Tongue (tissue), 2 donors: Measurements from ENCODE around the gene KLK2. TPM values are rescaled to one million over a fixed set of nuclear protein-coding genes. Genes with fewer than 3 reads are reported as not detected.

Experiments used
- DNase-seq: peaks from one replicate; pipeline ENCODE4 v3.0.0-alpha.2; 2015
- total RNA-seq: library from RNA; depleted of rRNA; stranded (reverse); fragments of >200 nt; gene quantifications from one replicate; pipeline ENCODE4 v1.2.3, GENCODE V29; 2014

The KLK2 gene
- total RNA-seq, 1 donor from 2014 or later, result not detected

DNA sequence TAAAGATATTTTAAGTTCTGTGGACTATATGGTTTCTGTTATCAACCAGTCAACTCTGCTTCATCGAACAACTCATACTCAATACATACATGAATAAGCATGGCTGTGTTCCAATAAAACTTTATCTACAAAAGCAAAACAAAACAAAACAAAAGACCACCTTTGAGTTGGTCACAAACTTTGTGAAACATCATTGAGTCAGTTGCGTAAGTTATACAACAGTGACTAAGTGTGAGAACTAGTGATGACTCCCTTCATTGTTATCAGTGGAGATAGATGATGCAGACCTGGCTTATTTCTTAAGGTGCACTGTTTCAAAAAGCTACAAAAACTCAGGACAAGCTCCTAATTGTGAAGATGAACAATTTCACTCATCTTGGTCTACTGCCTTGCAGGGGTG is 52.5 kb downstream of the KLK2 start:
- DNase-seq, result no peak

DNA sequence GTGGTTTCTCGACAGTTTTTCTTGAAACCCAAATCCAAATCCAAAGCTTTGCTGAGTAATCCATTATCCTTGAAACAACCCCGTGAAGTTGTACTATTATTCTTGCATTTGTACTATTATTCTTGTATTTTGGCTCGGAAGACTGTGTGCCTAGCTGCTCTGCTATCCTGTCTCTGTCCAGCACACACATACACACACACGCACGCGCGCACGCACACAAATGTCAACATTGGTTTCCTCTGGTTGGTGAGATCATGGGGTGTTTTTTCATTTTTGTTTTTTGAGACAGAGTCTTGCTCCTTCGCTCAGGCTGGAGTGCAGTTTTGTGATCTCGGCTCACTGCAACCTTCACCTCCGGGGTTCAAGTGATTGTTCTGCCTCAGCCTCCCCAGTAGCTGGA is 52.9 kb downstream of the KLK2 start:
- DNase-seq, result no peak

DNA sequence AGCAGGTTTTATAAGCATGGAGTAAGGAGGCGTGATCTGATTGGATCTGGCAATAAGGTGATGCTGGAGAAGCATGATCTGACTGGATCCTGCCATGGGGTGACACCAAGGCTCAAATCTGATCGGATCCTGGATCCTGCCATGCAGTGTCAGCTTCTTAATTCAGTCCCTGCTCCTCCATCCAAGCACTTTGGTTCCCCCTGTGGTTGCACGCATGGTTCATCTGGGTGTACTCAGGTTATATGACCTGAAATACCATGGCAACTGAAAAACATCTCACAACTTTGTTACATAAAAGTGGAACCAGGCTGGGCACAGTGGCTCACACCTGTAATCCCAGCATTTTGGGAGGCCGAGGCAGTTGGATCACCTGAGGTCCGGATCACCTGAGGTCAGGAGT is 55.6 kb downstream of the KLK2 start:
- no peak for DNase-seq

Other genes starting within 250 kb of the KLK2 start
- gene SYT3, start 233.6 kb upstream of the KLK2 start, total RNA-seq, result 0.10 TPM
- gene C19orf81, start 224.0 kb upstream of the KLK2 start, total RNA-seq, result not detected
- gene SHANK1, start 153.6 kb upstream of the KLK2 start, total RNA-seq, result 6.3 TPM
- 23.1 TPM for gene CLEC11A, start 150.1 kb upstream of the KLK2 start, total RNA-seq
- not detected for gene GPR32, start 103.0 kb upstream of the KLK2 start, total RNA-seq
- not detected for gene ACP4, start 83.0 kb upstream of the KLK2 start, total RNA-seq
- gene KLK1, start 49.7 kb upstream of the KLK2 start, total RNA-seq, result not detected
- not detected for gene KLK15, start 39.9 kb upstream of the KLK2 start, total RNA-seq
- gene KLK3, start 18.5 kb upstream of the KLK2 start, total RNA-seq, result not detected
- gene KLK4, start 38.0 kb downstream of the KLK2 start, total RNA-seq, result not detected
- 1.1 TPM for gene KLK5, start 79.6 kb downstream of the KLK2 start, total RNA-seq
- not detected for gene KLK6, start 96.2 kb downstream of the KLK2 start, total RNA-seq
- gene KLK7, start 110.5 kb downstream of the KLK2 start, total RNA-seq, result 0.51 TPM
- gene KLK8, start 128.2 kb downstream of the KLK2 start, total RNA-seq, result 1.3 TPM
- gene KLK10, start 146.3 kb downstream of the KLK2 start, total RNA-seq, result 13.8 TPM
- gene KLK11, start 153.2 kb downstream of the KLK2 start, total RNA-seq, result 11.4 TPM
- 7.2 TPM for gene KLK12, start 161.6 kb downstream of the KLK2 start, total RNA-seq
- 4.8 TPM for gene KLK13, start 191.7 kb downstream of the KLK2 start, total RNA-seq
- gene KLK14, start 209.4 kb downstream of the KLK2 start, total RNA-seq, result 0.72 TPM
- 6.1 TPM for gene CTU1, start 235.0 kb downstream of the KLK2 start, total RNA-seq